Panc1 (cell line): ENCODE data around the gene MSI2. TPM values are rescaled to one million over a fixed set of nuclear protein-coding genes. Genes with fewer than 3 reads are reported as not detected.

Experiments
- ATAC-seq: fragments of 200-7000 bp; cut with Tn5 transposase; 2 replicates; pipeline ENCODE4 v1.9.1; 2020; ENCODE audit warnings: mild to moderate bottlenecking, moderate library complexity
- BruUV-seq: library from RNA; stranded (reverse); fragments of 400-500 nt; replicated peaks from 2 replicates; lab custom pipeline; 2021; lab: Mats Ljungman, UMichigan
- CTCF ChIA-PET: fragments of 300-600 bp; sonication (Branson Sonifier 250); formaldehyde crosslinking; loops from one replicate; lab custom pipeline; 2022; ENCODE audit warnings: antibody characterized with exemption; lab: Charles Lee
- POLR2A ChIA-PET: fragments of 300-600 bp; sonication (Branson Sonifier 250); formaldehyde crosslinking; loops from one replicate; lab custom pipeline; 2022; ENCODE audit warnings: antibody characterized with exemption; lab: Charles Lee
- DNase-seq: peaks from one replicate; pipeline ENCODE4 v3.0.0-alpha.2; 2010; ENCODE audit warnings: low read depth, low spot score
- H3K27ac ChIP-seq: 2 replicates; pipeline ENCODE4 v1.5.1; 2011; ENCODE audit warnings: mild to moderate bottlenecking, low read length, inconsistent platforms
- H3K27me3 ChIP-seq: fragments of 200-500 bp; sonication (Bioruptor generic); 2 replicates; pipeline ENCODE4 v1.6.0; 2014; ENCODE audit warnings: low read length, inconsistent platforms; ENCODE audit not compliant: control insufficient read depth, insufficient read depth
- H3K36me3 ChIP-seq: fragments of 200-500 bp; sonication (Bioruptor generic); 2 replicates; pipeline ENCODE4 v1.5.1; 2014; ENCODE audit warnings: inconsistent platforms, mild to moderate bottlenecking, low read length, moderate library complexity; ENCODE audit not compliant: control insufficient read depth, insufficient read depth
- H3K4me1 ChIP-seq: 2 replicates; pipeline ENCODE4 v1.5.1; 2011; ENCODE audit warnings: inconsistent platforms, mild to moderate bottlenecking, low read length, moderate library complexity; ENCODE audit not compliant: control insufficient read depth, insufficient read depth
- H3K4me3 ChIP-seq, 2 experiments: 2 replicates each; pipeline ENCODE4 v1.5.1; 2011 to 2012; ENCODE audit warnings: low read depth in 2 of 2, low read length in 2 of 2, mild to moderate bottlenecking in 2 of 2, inconsistent platforms in 1 of 2, moderate library complexity in 1 of 2
- H3K9me3 ChIP-seq: fragments of 200-500 bp; sonication (Bioruptor generic); 2 replicates; pipeline ENCODE4 v1.5.1; 2014; ENCODE audit warnings: low read depth, mild to moderate bottlenecking, inconsistent platforms, low read length, moderate library complexity; ENCODE audit not compliant: control insufficient read depth, insufficient read depth
- POLR2AphosphoS5 ChIP-seq: IDR thresholded peaks from 2 replicates; pipeline ENCODE4 v1.6.1; 2012; ENCODE audit warnings: mild to moderate bottlenecking, low read depth, low read length, moderate library complexity
- SIN3A ChIP-seq: IDR thresholded peaks from 2 replicates; pipeline ENCODE4 v1.6.1; 2012; ENCODE audit warnings: low read depth, mild to moderate bottlenecking, low read length, moderate library complexity, borderline replicate concordance; ENCODE audit not compliant: insufficient read depth
- TCF7L2 ChIP-seq: IDR thresholded peaks from 2 replicates; pipeline ENCODE4 v1.6.1; 2011; ENCODE audit warnings: mild to moderate bottlenecking, low read depth, low read length, inconsistent platforms
- in situ Hi-C: cut with HindIII; loops from 2 replicates; pipeline ENCODE4 v1.10.0; 2016; ENCODE audit warnings: low sequenced_read_pairs, low pct_unique_long_range_greater_than_20kb
- intact Hi-C: fragments of 100-400 bp; cut with micrococcal nuclease; formaldehyde crosslinking; loops from one replicate; pipeline ENCODE4 v1.10.0; 2022; ENCODE audit not compliant: unreplicated experiment
- total RNA-seq: library from RNA; stranded (reverse); gene quantifications from one replicate; pipeline ENCODE4 v1.2.1, GENCODE V29; 2021; ENCODE audit not compliant: unreplicated experiment
- TF ChIP-seq, protein P1 (sequence below), 2 experiments: IDR thresholded peaks; 2 replicates each; pipeline ENCODE4 v1.6.1; 2011 to 2012; ENCODE audit warnings: low read depth in 2 of 2, control low read depth in 1 of 2, low read length in 1 of 2, mild to moderate bottlenecking in 1 of 2, moderate library complexity in 1 of 2; ENCODE audit not compliant: insufficient read depth in 1 of 2
- TF ChIP-seq, protein P2 (sequence below): fragments of 450-650 bp; IDR thresholded peaks from 2 replicates; pipeline ENCODE4 v1.5.1; 2017; ENCODE audit warnings: mild to moderate bottlenecking

The MSI2 gene
- total RNA-seq, 1 experiment from 2014 or later = 38.5 TPM

DNA sequence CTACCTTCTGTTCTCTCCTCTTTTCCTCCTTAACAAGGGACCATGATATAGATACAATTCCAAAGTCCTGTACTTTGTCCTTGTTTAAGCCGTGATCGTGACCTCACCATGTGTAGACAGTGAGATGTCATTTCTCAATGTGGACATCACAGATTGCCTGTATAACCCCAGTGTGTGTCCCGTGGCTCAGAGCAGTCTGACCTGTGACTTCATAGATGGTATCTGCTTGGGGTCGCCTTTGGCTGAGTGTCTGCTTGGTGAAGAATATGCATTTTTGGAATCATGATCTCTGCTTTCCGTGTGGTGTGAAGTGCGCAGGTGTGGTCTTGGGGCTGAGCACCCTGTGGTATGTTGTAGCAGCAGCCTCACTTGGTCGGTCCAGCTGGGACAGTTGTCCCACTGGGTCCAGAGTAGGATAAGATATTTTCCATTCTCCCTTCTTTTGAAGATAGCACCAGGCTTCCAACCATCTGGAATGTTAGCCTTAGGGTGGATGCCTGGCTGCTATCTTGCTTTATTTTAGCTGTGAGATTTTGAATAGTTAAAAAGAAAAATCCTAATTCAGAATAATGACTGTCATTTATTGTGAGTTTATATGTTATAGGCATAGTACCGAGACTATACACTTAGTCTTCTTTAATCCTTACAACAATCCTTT is 13.4 kb downstream of the MSI2 start:
- BruUV-seq = no TSS peak
- in situ Hi-C loops = no loop called here
- TF ChIP-seq SIN3A (no peak), POLR2AphosphoS5 (no peak), TCF7L2 (no peak)
- TF ChIP-seq, protein P1, sequence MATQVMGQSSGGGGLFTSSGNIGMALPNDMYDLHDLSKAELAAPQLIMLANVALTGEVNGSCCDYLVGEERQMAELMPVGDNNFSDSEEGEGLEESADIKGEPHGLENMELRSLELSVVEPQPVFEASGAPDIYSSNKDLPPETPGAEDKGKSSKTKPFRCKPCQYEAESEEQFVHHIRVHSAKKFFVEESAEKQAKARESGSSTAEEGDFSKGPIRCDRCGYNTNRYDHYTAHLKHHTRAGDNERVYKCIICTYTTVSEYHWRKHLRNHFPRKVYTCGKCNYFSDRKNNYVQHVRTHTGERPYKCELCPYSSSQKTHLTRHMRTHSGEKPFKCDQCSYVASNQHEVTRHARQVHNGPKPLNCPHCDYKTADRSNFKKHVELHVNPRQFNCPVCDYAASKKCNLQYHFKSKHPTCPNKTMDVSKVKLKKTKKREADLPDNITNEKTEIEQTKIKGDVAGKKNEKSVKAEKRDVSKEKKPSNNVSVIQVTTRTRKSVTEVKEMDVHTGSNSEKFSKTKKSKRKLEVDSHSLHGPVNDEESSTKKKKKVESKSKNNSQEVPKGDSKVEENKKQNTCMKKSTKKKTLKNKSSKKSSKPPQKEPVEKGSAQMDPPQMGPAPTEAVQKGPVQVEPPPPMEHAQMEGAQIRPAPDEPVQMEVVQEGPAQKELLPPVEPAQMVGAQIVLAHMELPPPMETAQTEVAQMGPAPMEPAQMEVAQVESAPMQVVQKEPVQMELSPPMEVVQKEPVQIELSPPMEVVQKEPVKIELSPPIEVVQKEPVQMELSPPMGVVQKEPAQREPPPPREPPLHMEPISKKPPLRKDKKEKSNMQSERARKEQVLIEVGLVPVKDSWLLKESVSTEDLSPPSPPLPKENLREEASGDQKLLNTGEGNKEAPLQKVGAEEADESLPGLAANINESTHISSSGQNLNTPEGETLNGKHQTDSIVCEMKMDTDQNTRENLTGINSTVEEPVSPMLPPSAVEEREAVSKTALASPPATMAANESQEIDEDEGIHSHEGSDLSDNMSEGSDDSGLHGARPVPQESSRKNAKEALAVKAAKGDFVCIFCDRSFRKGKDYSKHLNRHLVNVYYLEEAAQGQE (IDR thresholded peaks at IDR 0.05; ENCODE audit: insufficient read depth in 1 of 2, low read depth in 2 of 2, low read length in 1 of 2) = no peak
- TF ChIP-seq, protein P2, sequence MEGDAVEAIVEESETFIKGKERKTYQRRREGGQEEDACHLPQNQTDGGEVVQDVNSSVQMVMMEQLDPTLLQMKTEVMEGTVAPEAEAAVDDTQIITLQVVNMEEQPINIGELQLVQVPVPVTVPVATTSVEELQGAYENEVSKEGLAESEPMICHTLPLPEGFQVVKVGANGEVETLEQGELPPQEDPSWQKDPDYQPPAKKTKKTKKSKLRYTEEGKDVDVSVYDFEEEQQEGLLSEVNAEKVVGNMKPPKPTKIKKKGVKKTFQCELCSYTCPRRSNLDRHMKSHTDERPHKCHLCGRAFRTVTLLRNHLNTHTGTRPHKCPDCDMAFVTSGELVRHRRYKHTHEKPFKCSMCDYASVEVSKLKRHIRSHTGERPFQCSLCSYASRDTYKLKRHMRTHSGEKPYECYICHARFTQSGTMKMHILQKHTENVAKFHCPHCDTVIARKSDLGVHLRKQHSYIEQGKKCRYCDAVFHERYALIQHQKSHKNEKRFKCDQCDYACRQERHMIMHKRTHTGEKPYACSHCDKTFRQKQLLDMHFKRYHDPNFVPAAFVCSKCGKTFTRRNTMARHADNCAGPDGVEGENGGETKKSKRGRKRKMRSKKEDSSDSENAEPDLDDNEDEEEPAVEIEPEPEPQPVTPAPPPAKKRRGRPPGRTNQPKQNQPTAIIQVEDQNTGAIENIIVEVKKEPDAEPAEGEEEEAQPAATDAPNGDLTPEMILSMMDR = no peak
- no peaks in the 10 kb centered on the region for H3K9me3 ChIP-seq
- ChIA-PET POLR2A (no interaction called here), CTCF (interaction anchor here (0.9 kb wide), 1 partner anchor 26 kb away, joined by 3 read pairs; no protein-coding TSS in a partner anchor)
- H3K4me1 ChIP-seq = no peaks in the 10 kb centered on the region
- no peaks in the 10 kb centered on the region for H3K36me3 ChIP-seq
- no peaks in the 10 kb centered on the region for H3K27me3 ChIP-seq
- H3K4me3 ChIP-seq = no peak overlapping the region
- intact Hi-C loops = no loop called here
- ATAC-seq (no peak), DNase-seq (no peak)
- H3K27ac ChIP-seq = no peak overlapping the region

DNA sequence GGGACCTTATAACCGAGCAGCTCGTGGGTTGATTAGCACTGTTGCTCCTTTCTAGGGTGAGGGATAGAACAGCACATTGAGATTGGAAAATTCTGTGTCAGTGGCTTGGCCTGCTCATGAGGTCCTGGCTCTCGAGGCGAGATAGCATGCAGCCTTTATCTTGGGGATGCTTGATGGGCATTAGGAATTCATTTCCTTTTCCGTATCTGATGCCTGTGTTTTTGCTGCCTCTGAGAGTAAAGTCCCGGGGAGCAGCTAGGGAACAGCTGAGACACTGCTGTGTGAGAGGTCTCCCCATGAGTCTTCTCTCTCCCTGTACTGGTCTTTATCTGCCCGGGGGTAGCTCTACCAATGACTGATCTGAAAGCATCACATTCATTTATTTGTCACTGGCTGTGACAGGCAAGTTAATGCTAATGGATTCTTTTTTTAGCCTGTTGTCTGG is 14.5 kb downstream of the MSI2 start:
- Histone ChIP-seq H3K27ac (no peak overlapping the region), H3K4me3 (no peak overlapping the region), H3K9me3 (no peaks in the 10 kb centered on the region), H3K36me3 (no peaks in the 10 kb centered on the region), H3K27me3 (no peaks in the 10 kb centered on the region), H3K4me1 (no peaks in the 10 kb centered on the region)
- in situ Hi-C loops = no loop called here
- ATAC-seq (no peak), DNase-seq (no peak)
- ChIA-PET POLR2A (no interaction called here), CTCF (interaction anchor here (0.5 kb wide), 1 partner anchor 533 kb away, joined by 4 read pairs; no protein-coding TSS in a partner anchor)
- intact Hi-C loops = no loop called here
- TF ChIP-seq POLR2AphosphoS5 = no peak
- no peak for TF ChIP-seq TCF7L2
- TF ChIP-seq, protein P2 = no peak
- no peak for TF ChIP-seq SIN3A
- TF ChIP-seq, protein P1 (IDR thresholded peaks at IDR 0.05; ENCODE audit: insufficient read depth in 1 of 2, low read depth in 2 of 2, low read length in 1 of 2) = no peak
- BruUV-seq = no TSS peak
